BE2C (cell line): ENCODE measurements around the gene ACTR1A. TPM values are rescaled to one million over a fixed set of nuclear protein-coding genes. Genes with fewer than 3 reads are reported as not detected.

Source experiments
- DNase-seq: peaks from one replicate; pipeline ENCODE4 v3.0.0-alpha.2; 2020
- H3K27me3 ChIP-seq: fragments of 250-450 bp; sonication (Bioruptor Pico); 2 replicates; pipeline ENCODE4 v1.5.1; 2020; ENCODE audit warnings: mild to moderate bottlenecking
- H3K36me3 ChIP-seq: fragments of 250-450 bp; sonication (Bioruptor Pico); 2 replicates; pipeline ENCODE4 v1.5.1; 2020; ENCODE audit warnings: mild to moderate bottlenecking
- H3K4me1 ChIP-seq: fragments of 250-450 bp; sonication (Bioruptor Pico); 2 replicates; pipeline ENCODE4 v1.5.1; 2020
- H3K4me3 ChIP-seq: 2 replicates; pipeline ENCODE4 v1.5.1; 2011; ENCODE audit warnings: low read depth, low read length
- H3K9me3 ChIP-seq: fragments of 250-450 bp; sonication (Bioruptor Pico); 2 replicates; pipeline ENCODE4 v1.5.1; 2020
- CTCF ChIP-seq: IDR thresholded peaks from 2 replicates; pipeline ENCODE4 v1.5.1; 2012; ENCODE audit warnings: mild to moderate bottlenecking, low read depth, low read length
- polyA plus RNA-seq: library from polyadenylated mRNA; unstranded; fragments of >200 nt; gene quantifications from one replicate; pipeline ENCODE4 v1.2.1, GENCODE V29; 2012; ENCODE audit warnings: low read depth, missing spikeins; ENCODE audit not compliant: insufficient read length, insufficient read depth

The ACTR1A gene
- 155 TPM for polyA plus RNA-seq

- H3K4me3 ChIP-seq = peak within 1 kb of the TSS; percentile 99
- no peaks in the 10 kb centered on the region for H3K4me1 ChIP-seq
- H3K9me3 ChIP-seq = no peaks in the 10 kb centered on the region
- no peak for TF ChIP-seq CTCF
- H3K36me3 ChIP-seq = no peaks in the 10 kb centered on the region; the same call in 1 of the 2 replicates
- peak; percentile 94 for DNase-seq
- H3K27me3 ChIP-seq = no peaks in the 10 kb centered on the region
Measured at GRCh38 chr10:102502337-102503151, at the start of gene ACTR1A. TSS of gene ACTR1A (minus strand) at chr10:102502712. CDS start at chr10:102502647, 65 bp downstream.

GRCh38 chr10:102550636-102551210, 48.2 kb upstream of the ACTR1A start:
- Histone ChIP-seq H3K36me3 (peaks cover 11% of the 10 kb centered on the region), H3K4me1 (peaks cover 5% of the 10 kb centered on the region; the same call in 1 of the 2 replicates), H3K4me3 (no peak overlapping the region), H3K27me3 (no peaks in the 10 kb centered on the region), H3K9me3 (no peaks in the 10 kb centered on the region)
- no peak for TF ChIP-seq CTCF
- no peak for DNase-seq

DNA sequence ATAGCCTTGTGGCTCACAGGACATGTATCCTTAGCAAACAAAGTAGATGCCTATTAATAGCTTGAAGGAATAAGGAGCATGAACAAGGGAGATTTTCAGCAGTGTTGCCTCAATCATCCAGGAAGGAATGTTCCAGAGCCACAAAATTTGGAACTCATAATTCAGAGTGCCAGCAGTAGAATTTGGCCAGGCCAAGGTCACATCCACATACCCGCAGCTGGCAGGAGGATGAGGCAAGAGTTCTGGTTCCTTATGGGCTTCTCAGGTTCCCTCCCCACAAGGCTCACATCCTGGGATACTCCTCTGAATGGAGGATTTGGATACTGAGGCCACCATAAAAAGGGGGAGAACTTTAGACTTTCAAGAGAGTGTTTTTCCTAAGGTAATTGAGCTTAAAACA, 47.0 kb upstream of the ACTR1A start:
- H3K9me3 ChIP-seq = no peaks in the 10 kb centered on the region
- no peak for TF ChIP-seq CTCF
- no peaks in the 10 kb centered on the region for H3K27me3 ChIP-seq
- H3K4me1 ChIP-seq = peaks cover 5% of the 10 kb centered on the region; the same call in 1 of the 2 replicates
- H3K36me3 ChIP-seq = peaks cover 11% of the 10 kb centered on the region
- DNase-seq = no peak
- no peak overlapping the region for H3K4me3 ChIP-seq

- H3K4me1 ChIP-seq = no peaks in the 10 kb centered on the region
- TF ChIP-seq CTCF = no peak
- H3K36me3 ChIP-seq = peaks cover 8% of the 10 kb centered on the region; the same call in 1 of the 2 replicates
- no peak for DNase-seq
- H3K4me3 ChIP-seq = no peak overlapping the region
- no peaks in the 10 kb centered on the region for H3K9me3 ChIP-seq
- no peaks in the 10 kb centered on the region for H3K27me3 ChIP-seq
Measured at GRCh38 chr10:102546606-102547320, 44.3 kb upstream of the ACTR1A start.

- Histone ChIP-seq H3K9me3 (no peaks in the 10 kb centered on the region), H3K4me1 (no peaks in the 10 kb centered on the region), H3K27me3 (no peaks in the 10 kb centered on the region), H3K4me3 (no peak overlapping the region), H3K36me3 (peaks cover 6% of the 10 kb centered on the region; the same call in 1 of the 2 replicates)
- TF ChIP-seq CTCF = no peak
- no peak for DNase-seq
Measured at GRCh38 chr10:102545997-102546396, 43.5 kb upstream of the ACTR1A start.
